ENCODE measurements around the gene MYL7. TPM values are rescaled to one million over a fixed set of nuclear protein-coding genes. Genes with fewer than 3 reads are reported as not detected.
"Not testable (repeated sequence)": the region's sequence is repeated elsewhere in the genome, so short reads cannot be mapped to it uniquely, and the experiment has no call there.

MYL7 gene
- total RNA-seq, 1 experiment from 2014 or later = not detected

- no peak for TF ChIP-seq CTCF (IDR thresholded peaks at IDR 0.05; ENCODE audit: unreplicated experiment)
- Mint-ChIP-seq H3K9me3 (ENCODE audit: unreplicated experiment) (no peaks in the 10 kb centered on the region), H3K27ac (ENCODE audit: low read depth, unreplicated experiment) (no peak overlapping the region), H3K27me3 (ENCODE audit: insufficient read depth, unreplicated experiment) (no peaks in the 10 kb centered on the region), H3K4me3 (ENCODE audit: unreplicated experiment) (no peak overlapping the region), H3K4me1 (ENCODE audit: insufficient read depth, unreplicated experiment) (peaks cover 10% of the 10 kb centered on the region), H3K36me3 (ENCODE audit: insufficient read depth, unreplicated experiment) (no peaks in the 10 kb centered on the region)
- ChIA-PET POLR2A (no interaction called here), CTCF (interaction anchor here (0.6 to 1.5 kb wide), 2 partner anchors 10 to 113 kb away, joined by 3 to 8 read pairs; partner anchors contain the start of gene POLD2)
- no TSS peak for BruUV-seq (replicated peaks)
- DNase-seq (ENCODE audit: unreplicated experiment) = no peak
- intact Hi-C loops (cut with micrococcal nuclease) = no loop called here
Observed at GRCh38 chr7:44132039-44132438, 9.1 kb downstream of the MYL7 start.

GRCh38 chr7:44131173-44132029, 9.7 kb downstream of the MYL7 start:
- no peaks in the 10 kb centered on the region for H3K27me3 Mint-ChIP-seq (ENCODE audit: insufficient read depth, unreplicated experiment)
- POLR2A ChIA-PET = interaction anchor here (1.0 kb wide), 1 partner anchor 39 kb away, joined by 3 read pairs; no protein-coding TSS in a partner anchor
- TF ChIP-seq CTCF (IDR thresholded peaks at IDR 0.05; ENCODE audit: unreplicated experiment) = peak; percentile 27
- intact Hi-C loops (cut with micrococcal nuclease) = no loop called here
- no peak overlapping the region for H3K4me3 Mint-ChIP-seq (ENCODE audit: unreplicated experiment)
- BruUV-seq (replicated peaks) = no TSS peak
- peak; percentile 55 for DNase-seq (ENCODE audit: unreplicated experiment)
- H3K4me1 Mint-ChIP-seq (ENCODE audit: insufficient read depth, unreplicated experiment) = peaks cover 10% of the 10 kb centered on the region
- H3K27ac Mint-ChIP-seq (ENCODE audit: low read depth, unreplicated experiment) = no peak overlapping the region
- H3K36me3 Mint-ChIP-seq (ENCODE audit: insufficient read depth, unreplicated experiment) = no peaks in the 10 kb centered on the region
- CTCF ChIA-PET = interaction anchor here (0.5 to 1.6 kb wide), 7 partner anchors 9 to 441 kb away, joined by 3 to 8 read pairs (median 4); partner anchors contain the start of gene POLD2
- H3K9me3 Mint-ChIP-seq (ENCODE audit: unreplicated experiment) = no peaks in the 10 kb centered on the region

GRCh38 chr7:44128721-44129582, 12.2 kb downstream of the MYL7 start:
- intact Hi-C loops (cut with micrococcal nuclease) = no loop called here
- POLR2A ChIA-PET = no interaction called here
- Mint-ChIP-seq H3K27me3 (ENCODE audit: insufficient read depth, unreplicated experiment) (no peaks in the 10 kb centered on the region), H3K36me3 (ENCODE audit: insufficient read depth, unreplicated experiment) (no peaks in the 10 kb centered on the region), H3K4me1 (ENCODE audit: insufficient read depth, unreplicated experiment) (peaks cover 5% of the 10 kb centered on the region), H3K9me3 (ENCODE audit: unreplicated experiment) (no peaks in the 10 kb centered on the region), H3K27ac (ENCODE audit: low read depth, unreplicated experiment) (no peak overlapping the region), H3K4me3 (ENCODE audit: unreplicated experiment) (no peak overlapping the region)
- no peak for DNase-seq (ENCODE audit: unreplicated experiment)
- TF ChIP-seq CTCF (IDR thresholded peaks at IDR 0.05; ENCODE audit: unreplicated experiment) = no peak
- CTCF ChIA-PET = no interaction called here
- BruUV-seq (replicated peaks) = no TSS peak

- POLR2A ChIA-PET = interaction anchor here (0.7 to 0.8 kb wide), 2 partner anchors 37 to 54 kb away, joined by 3 to 4 read pairs; no protein-coding TSS in a partner anchor
- Mint-ChIP-seq H3K4me1 (ENCODE audit: insufficient read depth, unreplicated experiment) (peaks cover 13% of the 10 kb centered on the region), H3K36me3 (ENCODE audit: insufficient read depth, unreplicated experiment) (no peaks in the 10 kb centered on the region), H3K9me3 (ENCODE audit: unreplicated experiment) (no peaks in the 10 kb centered on the region), H3K4me3 (ENCODE audit: unreplicated experiment) (no peak overlapping the region), H3K27me3 (ENCODE audit: insufficient read depth, unreplicated experiment) (no peaks in the 10 kb centered on the region), H3K27ac (ENCODE audit: low read depth, unreplicated experiment) (no peak overlapping the region)
- intact Hi-C loops (cut with micrococcal nuclease) = no loop called here
- no peak for DNase-seq (ENCODE audit: unreplicated experiment)
- BruUV-seq (replicated peaks) = no TSS peak
- TF ChIP-seq CTCF (IDR thresholded peaks at IDR 0.05; ENCODE audit: unreplicated experiment) = no peak
- CTCF ChIA-PET = no interaction called here
Observed at GRCh38 chr7:44127161-44127560, 14.0 kb downstream of the MYL7 start.

GRCh38 chr7:44126574-44126973, 14.6 kb downstream of the MYL7 start:
- H3K4me1 Mint-ChIP-seq (ENCODE audit: insufficient read depth, unreplicated experiment) = peaks cover 14% of the 10 kb centered on the region
- POLR2A ChIA-PET = interaction anchor here (1.3 kb wide), 1 partner anchor 82 kb away, joined by 4 read pairs; the partner anchor contains the start of gene DBNL
- H3K9me3 Mint-ChIP-seq (ENCODE audit: unreplicated experiment); intact Hi-C loops (cut with micrococcal nuclease); H3K4me3 Mint-ChIP-seq (ENCODE audit: unreplicated experiment); H3K27ac Mint-ChIP-seq (ENCODE audit: low read depth, unreplicated experiment); H3K36me3 Mint-ChIP-seq (ENCODE audit: insufficient read depth, unreplicated experiment); H3K27me3 Mint-ChIP-seq (ENCODE audit: insufficient read depth, unreplicated experiment); DNase-seq (ENCODE audit: unreplicated experiment); BruUV-seq (replicated peaks): not testable (repeated sequence)
- CTCF ChIA-PET = interaction anchor here (0.7 to 0.8 kb wide), 2 partner anchors 48 to 69 kb away, joined by 3 read pairs; no protein-coding TSS in a partner anchor
